Measurements from ENCODE around the gene C2orf78. TPM values are rescaled to one million over a fixed set of nuclear protein-coding genes. Genes with fewer than 3 reads are reported as not detected.

The C2orf78 gene
- total RNA-seq, 1 experiment from 2014 or later = 0.39 TPM

DNA sequence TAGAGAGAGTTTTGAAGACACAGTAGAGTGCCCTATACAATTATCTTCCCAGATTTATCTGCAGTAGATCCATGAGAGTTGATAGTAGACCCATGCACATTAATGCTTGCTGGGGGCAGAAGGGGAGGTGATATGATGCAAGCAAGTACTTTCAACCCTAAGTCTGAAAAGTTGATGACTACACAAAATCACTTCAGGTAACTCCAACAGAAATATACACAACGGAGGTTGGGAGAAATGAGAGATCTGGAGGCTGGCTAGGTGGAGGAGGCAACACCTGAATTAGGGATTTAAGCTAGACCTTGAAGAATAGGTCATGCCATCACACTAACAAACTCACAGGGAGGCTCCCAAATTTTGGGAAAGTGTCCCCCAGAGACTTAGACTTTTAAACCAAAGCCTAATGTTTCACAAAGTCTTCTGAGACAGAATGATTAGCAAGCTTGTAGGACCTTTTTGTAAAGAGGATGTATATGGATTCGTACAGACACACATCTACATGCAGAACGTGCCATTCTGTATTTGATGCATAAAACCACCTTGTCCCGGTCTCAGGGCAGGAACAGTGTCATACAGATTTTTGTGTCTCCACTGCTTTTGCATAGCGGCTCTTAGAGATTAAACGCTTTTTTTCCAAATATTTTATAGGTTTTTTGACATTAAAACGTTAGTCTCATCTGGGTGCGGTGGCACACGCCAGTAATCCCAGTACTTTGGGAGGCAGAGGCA is 43.8 kb downstream of the C2orf78 start:
- peaks cover 22% of the 10 kb centered on the region for H3K4me1 Mint-ChIP-seq
- no peak for ATAC-seq
- H3K27me3 Mint-ChIP-seq (ENCODE audit: low read depth) = peaks cover 27% of the 10 kb centered on the region
- ChIA-PET POLR2A (interaction anchor here (0.5 to 1.0 kb wide), 3 partner anchors 48 to 293 kb away, joined by 3 to 4 read pairs (median 3); partner anchors contain the start of gene DUSP11), CTCF (interaction anchor here (0.6 to 3.0 kb wide), 14 partner anchors 10 to 507 kb away, joined by 3 to 20 read pairs (median 4); partner anchors contain the start of genes BOLA3, MOB1A and TPRKB)
- H3K4me3 Mint-ChIP-seq = peak overlapping the region; percentile 94
- TF ChIP-seq ZNF219 (CRISPR knock-in tag; IDR thresholded peaks at IDR 0.05; ENCODE audit: borderline replicate concordance) (no peak), RELA (CRISPR knock-in tag; IDR thresholded peaks at IDR 0.05; ENCODE audit: borderline replicate concordance) (no peak)
- TF ChIP-seq, protein P1, sequence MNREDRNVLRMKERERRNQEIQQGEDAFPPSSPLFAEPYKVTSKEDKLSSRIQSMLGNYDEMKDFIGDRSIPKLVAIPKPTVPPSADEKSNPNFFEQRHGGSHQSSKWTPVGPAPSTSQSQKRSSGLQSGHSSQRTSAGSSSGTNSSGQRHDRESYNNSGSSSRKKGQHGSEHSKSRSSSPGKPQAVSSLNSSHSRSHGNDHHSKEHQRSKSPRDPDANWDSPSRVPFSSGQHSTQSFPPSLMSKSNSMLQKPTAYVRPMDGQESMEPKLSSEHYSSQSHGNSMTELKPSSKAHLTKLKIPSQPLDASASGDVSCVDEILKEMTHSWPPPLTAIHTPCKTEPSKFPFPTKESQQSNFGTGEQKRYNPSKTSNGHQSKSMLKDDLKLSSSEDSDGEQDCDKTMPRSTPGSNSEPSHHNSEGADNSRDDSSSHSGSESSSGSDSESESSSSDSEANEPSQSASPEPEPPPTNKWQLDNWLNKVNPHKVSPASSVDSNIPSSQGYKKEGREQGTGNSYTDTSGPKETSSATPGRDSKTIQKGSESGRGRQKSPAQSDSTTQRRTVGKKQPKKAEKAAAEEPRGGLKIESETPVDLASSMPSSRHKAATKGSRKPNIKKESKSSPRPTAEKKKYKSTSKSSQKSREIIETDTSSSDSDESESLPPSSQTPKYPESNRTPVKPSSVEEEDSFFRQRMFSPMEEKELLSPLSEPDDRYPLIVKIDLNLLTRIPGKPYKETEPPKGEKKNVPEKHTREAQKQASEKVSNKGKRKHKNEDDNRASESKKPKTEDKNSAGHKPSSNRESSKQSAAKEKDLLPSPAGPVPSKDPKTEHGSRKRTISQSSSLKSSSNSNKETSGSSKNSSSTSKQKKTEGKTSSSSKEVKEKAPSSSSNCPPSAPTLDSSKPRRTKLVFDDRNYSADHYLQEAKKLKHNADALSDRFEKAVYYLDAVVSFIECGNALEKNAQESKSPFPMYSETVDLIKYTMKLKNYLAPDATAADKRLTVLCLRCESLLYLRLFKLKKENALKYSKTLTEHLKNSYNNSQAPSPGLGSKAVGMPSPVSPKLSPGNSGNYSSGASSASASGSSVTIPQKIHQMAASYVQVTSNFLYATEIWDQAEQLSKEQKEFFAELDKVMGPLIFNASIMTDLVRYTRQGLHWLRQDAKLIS (CRISPR knock-in tag; IDR thresholded peaks at IDR 0.05; ENCODE audit: borderline replicate concordance) = no peak
- peaks cover 12% of the 10 kb centered on the region for H3K9me3 Mint-ChIP-seq
- no peak for DNase-seq (ENCODE audit: low spot score)
- peaks cover 15% of the 10 kb centered on the region for H3K36me3 Mint-ChIP-seq
- H3K27ac Mint-ChIP-seq = no peak overlapping the region

DNA sequence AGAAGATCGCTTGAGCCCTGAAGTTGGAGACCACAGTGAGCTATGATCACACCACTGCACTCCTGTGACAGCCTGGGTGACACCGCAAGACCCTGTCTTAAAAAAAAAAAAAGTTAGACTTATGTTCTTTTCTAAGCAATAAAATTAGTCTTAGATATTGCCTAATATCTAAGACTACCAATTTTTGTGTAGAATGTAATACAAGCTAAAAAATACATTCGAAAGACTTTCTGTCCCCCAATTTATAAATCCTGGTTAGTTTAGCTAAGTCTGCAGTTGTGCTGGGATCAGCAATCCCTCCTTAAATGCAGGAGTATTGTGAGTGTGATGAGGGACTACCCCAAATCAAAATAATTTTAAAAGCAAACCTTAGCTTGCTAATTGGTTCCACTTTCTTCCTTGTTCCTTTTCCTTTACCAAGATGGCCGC is 44.4 kb downstream of the C2orf78 start:
- Mint-ChIP-seq H3K27me3 (ENCODE audit: low read depth) (peaks cover 27% of the 10 kb centered on the region), H3K27ac (peak overlapping the region; percentile 91), H3K4me3 (peak overlapping the region; percentile 94), H3K36me3 (peaks cover 16% of the 10 kb centered on the region), H3K9me3 (peaks cover 12% of the 10 kb centered on the region), H3K4me1 (peaks cover 17% of the 10 kb centered on the region)
- ChIA-PET POLR2A (interaction anchor here (0.6 to 1.0 kb wide), 3 partner anchors 30 to 292 kb away, joined by 3 to 4 read pairs (median 3); partner anchors contain the start of gene DUSP11), CTCF (interaction anchor here (0.6 to 3.0 kb wide), 13 partner anchors 11 to 563 kb away, joined by 3 to 20 read pairs (median 4); partner anchors contain the start of genes BOLA3, MOB1A and TPRKB)
- DNase-seq (ENCODE audit: low spot score) (no peak), ATAC-seq (no peak)
- TF ChIP-seq TEAD1 (CRISPR knock-in tag; IDR thresholded peaks at IDR 0.05) (no peak), CREM (CRISPR knock-in tag; IDR thresholded peaks at IDR 0.05) (no peak), FOXP1 (CRISPR knock-in tag; IDR thresholded peaks at IDR 0.05; ENCODE audit: borderline replicate concordance) (no peak), NFATC4 (CRISPR knock-in tag; IDR thresholded peaks at IDR 0.05) (no peak)
- TF ChIP-seq, protein P2, sequence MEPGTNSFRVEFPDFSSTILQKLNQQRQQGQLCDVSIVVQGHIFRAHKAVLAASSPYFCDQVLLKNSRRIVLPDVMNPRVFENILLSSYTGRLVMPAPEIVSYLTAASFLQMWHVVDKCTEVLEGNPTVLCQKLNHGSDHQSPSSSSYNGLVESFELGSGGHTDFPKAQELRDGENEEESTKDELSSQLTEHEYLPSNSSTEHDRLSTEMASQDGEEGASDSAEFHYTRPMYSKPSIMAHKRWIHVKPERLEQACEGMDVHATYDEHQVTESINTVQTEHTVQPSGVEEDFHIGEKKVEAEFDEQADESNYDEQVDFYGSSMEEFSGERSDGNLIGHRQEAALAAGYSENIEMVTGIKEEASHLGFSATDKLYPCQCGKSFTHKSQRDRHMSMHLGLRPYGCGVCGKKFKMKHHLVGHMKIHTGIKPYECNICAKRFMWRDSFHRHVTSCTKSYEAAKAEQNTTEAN (CRISPR knock-in tag; IDR thresholded peaks at IDR 0.05) = no peak

DNA sequence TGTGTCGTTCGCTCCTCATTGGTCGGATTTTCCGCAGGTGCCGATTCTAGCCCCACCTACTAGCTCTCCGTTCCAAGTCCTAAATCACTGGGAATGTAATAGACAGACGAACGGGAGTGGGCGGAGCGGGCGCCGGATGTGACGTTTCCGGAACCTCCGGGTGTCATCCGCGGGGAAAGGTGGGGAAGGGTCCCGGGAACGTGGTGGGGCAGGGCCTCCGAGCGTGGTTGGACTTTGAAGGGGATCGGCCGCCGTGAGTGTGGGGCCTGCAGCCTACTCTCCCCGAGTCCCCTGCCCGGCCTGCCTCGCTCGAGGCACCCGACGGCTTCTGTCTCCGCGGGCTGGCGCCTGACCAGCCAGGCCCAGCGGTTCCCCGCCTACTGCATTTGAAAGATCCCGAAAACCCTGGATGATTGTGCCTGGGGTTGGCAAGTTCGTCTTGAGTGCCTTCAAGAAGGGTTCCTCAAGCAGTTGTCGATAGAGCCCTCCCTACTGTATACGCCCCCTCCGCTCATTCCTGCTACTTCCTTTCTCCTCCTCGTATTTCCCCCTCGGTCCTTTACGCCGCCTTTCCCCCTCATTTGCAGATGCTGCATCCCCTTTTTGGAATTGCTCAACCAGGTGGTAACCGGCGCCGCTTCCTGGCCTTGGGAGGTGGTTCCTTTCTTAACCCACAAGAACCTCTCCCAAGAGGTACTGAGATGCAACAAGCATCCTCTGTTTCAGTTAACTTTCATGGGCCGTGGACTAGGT is 45.0 kb downstream of the C2orf78 start, which contains the start of gene STAMBP:
Gene STAMBP, plus strand, starts transcription at position 144 of the 753 bp plus-strand sequence. CDS start 1,896 bp downstream, outside the sequence.
- CTCF ChIA-PET = interaction anchor here (0.6 to 3.0 kb wide), 14 partner anchors 10 to 563 kb away, joined by 3 to 20 read pairs (median 4); partner anchors contain the start of genes BOLA3, MOB1A and TPRKB
- H3K27ac Mint-ChIP-seq = peak within 1 kb of the TSS; percentile 91
- H3K4me1 Mint-ChIP-seq = peaks cover 16% of the 10 kb centered on the region
- H3K27me3 Mint-ChIP-seq (ENCODE audit: low read depth) = peaks cover 27% of the 10 kb centered on the region
- peaks cover 12% of the 10 kb centered on the region for H3K9me3 Mint-ChIP-seq
- peak; percentile 97 for DNase-seq (ENCODE audit: low spot score)
- ATAC-seq = peak; percentile 96
- peak within 1 kb of the TSS; percentile 94 for H3K4me3 Mint-ChIP-seq
- POLR2A ChIA-PET = interaction anchor here (0.6 to 1.0 kb wide), 3 partner anchors 29 to 292 kb away, joined by 3 to 4 read pairs (median 3); partner anchors contain the start of gene DUSP11
- H3K36me3 Mint-ChIP-seq = peaks cover 19% of the 10 kb centered on the region
- TF ChIP-seq SP1 (CRISPR knock-in tag; conservative IDR thresholded peaks at IDR 0.05) (peak; percentile 84), NFATC4 (CRISPR knock-in tag; IDR thresholded peaks at IDR 0.05) (no peak), TCF7 (CRISPR knock-in tag; IDR thresholded peaks at IDR 0.05; ENCODE audit: low read depth) (no peak), FOXK1 (CRISPR knock-in tag; IDR thresholded peaks at IDR 0.05) (peak; percentile 51; the same call in 1 of the 2 replicates), ESRRA (CRISPR knock-in tag; IDR thresholded peaks at IDR 0.05; ENCODE audit: borderline replicate concordance) (no peak), ATF1 (CRISPR knock-in tag; IDR thresholded peaks at IDR 0.05) (no peak), ZNF423 (CRISPR knock-in tag; IDR thresholded peaks at IDR 0.05) (no peak), OVOL2 (CRISPR knock-in tag; IDR thresholded peaks at IDR 0.05; ENCODE audit: borderline replicate concordance) (no peak), CREM (CRISPR knock-in tag; IDR thresholded peaks at IDR 0.05) (peak; percentile 91), SMAD4 (CRISPR knock-in tag; IDR thresholded peaks at IDR 0.05) (no peak), JAZF1 (CRISPR knock-in tag; IDR thresholded peaks at IDR 0.05) (no peak)
- TF ChIP-seq, protein P3, sequence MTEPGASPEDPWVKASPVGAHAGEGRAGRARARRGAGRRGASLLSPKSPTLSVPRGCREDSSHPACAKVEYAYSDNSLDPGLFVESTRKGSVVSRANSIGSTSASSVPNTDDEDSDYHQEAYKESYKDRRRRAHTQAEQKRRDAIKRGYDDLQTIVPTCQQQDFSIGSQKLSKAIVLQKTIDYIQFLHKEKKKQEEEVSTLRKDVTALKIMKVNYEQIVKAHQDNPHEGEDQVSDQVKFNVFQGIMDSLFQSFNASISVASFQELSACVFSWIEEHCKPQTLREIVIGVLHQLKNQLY (CRISPR knock-in tag; IDR thresholded peaks at IDR 0.05) = no peak
- TF ChIP-seq, protein P2 (CRISPR knock-in tag; IDR thresholded peaks at IDR 0.05) = peak; percentile 50; the same call in 1 of the 2 replicates
